ENCODE results near the gene LENG1. TPM values are rescaled to one million over a fixed set of nuclear protein-coding genes. Genes with fewer than 3 reads are reported as not detected.
A peak's percentile ranks its signal among the peaks of the same experiment; 100 is the strongest.

LENG1 gene
- total and polyA plus RNA-seq, 9 of the 15 experiments (the other 6 are each of a cell fraction or from before 2014, with no cell fraction given) = 0.30 to 10.5 (median 4.7) TPM

DNA sequence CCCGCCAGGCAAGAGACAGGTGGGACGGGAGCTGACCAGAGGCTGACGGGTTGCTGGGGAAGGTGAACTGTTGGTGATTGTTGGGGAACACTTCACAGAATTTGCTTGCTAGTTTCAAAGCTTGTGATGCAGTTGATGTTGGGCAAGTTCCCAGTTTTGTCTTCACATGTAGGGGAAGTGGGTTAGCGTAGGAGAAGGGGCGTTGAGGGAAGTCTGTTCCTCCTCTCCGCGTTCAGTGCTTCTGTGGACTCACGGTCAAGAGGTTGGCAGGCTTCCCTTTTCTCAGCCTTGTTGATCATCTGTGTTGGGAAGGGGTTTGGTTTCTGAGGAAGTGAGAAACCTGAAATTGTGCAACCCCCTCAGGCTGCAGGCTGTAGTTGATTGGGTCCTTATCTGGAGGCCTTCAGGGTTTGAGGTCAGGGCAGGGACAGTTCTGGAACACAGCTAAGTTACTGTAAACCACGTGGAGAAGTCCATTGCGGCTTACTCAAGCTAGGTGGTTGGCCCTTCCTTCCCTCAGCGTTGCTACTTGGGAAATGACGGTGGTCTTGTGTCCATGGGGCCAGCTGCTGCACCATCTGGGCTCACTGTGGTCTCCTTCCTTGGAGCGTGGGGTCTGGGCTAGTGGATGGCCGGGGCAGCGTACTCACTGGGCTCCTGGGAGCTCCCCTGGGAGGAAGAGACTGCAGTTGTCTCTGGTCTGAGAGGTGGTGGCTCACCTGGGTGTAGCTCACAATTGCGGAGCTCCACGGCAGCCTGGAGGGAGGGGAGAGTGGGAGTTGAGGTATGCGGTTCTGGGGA is 48.7 kb upstream of the LENG1 start (continued):
- no peak for TF ChIP-seq BDP1 (IDR thresholded peaks at IDR 0.05; ENCODE audit: insufficient read depth, insufficient read length)
- TF ChIP-seq HDGF (IDR thresholded peaks at IDR 0.05) = no peak; the same call in none of the 2 replicates
- peak in 1 of 3 experiments; percentile 8 for TF ChIP-seq YY1 (IDR thresholded peaks at IDR 0.05; ENCODE audit: borderline replicate concordance in 1 of 3, control insufficient read depth in 1 of 3, extremely low read depth in 1 of 3, insufficient read depth in 3 of 3, insufficient read length in 1 of 3, insufficient replicate concordance in 2 of 3, low read depth in 1 of 3, low read length in 2 of 3)
- TF ChIP-seq NFYB (IDR thresholded peaks at IDR 0.05; ENCODE audit: extremely low read depth, insufficient read length) = no peak
- TF ChIP-seq, protein P1, sequence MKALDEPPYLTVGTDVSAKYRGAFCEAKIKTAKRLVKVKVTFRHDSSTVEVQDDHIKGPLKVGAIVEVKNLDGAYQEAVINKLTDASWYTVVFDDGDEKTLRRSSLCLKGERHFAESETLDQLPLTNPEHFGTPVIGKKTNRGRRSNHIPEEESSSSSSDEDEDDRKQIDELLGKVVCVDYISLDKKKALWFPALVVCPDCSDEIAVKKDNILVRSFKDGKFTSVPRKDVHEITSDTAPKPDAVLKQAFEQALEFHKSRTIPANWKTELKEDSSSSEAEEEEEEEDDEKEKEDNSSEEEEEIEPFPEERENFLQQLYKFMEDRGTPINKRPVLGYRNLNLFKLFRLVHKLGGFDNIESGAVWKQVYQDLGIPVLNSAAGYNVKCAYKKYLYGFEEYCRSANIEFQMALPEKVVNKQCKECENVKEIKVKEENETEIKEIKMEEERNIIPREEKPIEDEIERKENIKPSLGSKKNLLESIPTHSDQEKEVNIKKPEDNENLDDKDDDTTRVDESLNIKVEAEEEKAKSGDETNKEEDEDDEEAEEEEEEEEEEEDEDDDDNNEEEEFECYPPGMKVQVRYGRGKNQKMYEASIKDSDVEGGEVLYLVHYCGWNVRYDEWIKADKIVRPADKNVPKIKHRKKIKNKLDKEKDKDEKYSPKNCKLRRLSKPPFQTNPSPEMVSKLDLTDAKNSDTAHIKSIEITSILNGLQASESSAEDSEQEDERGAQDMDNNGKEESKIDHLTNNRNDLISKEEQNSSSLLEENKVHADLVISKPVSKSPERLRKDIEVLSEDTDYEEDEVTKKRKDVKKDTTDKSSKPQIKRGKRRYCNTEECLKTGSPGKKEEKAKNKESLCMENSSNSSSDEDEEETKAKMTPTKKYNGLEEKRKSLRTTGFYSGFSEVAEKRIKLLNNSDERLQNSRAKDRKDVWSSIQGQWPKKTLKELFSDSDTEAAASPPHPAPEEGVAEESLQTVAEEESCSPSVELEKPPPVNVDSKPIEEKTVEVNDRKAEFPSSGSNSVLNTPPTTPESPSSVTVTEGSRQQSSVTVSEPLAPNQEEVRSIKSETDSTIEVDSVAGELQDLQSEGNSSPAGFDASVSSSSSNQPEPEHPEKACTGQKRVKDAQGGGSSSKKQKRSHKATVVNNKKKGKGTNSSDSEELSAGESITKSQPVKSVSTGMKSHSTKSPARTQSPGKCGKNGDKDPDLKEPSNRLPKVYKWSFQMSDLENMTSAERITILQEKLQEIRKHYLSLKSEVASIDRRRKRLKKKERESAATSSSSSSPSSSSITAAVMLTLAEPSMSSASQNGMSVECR (CRISPR knock-in tag; IDR thresholded peaks at IDR 0.05) = peak; percentile 74
- no peak for TF ChIP-seq RBM25 (IDR thresholded peaks at IDR 0.05; ENCODE audit: low read depth, low read length, severe bottlenecking)
- TF ChIP-seq POLR2AphosphoS5 (IDR thresholded peaks at IDR 0.05; ENCODE audit: control insufficient read depth, insufficient read depth, low read depth, low read length) = peak; percentile 94
- TF ChIP-seq ZNF282 (CRISPR knock-in tag; IDR thresholded peaks at IDR 0.05) = no peak
- 0 out of 2 replicates have a peak, but pooled peaks have one; percentile 63 for TF ChIP-seq GATAD2B (IDR thresholded peaks at IDR 0.05; ENCODE audit: borderline replicate concordance)
- TF ChIP-seq MTA2 (IDR thresholded peaks at IDR 0.05; ENCODE audit: low read depth) = peak; percentile 79
- peak; percentile 97 to 98 for TF ChIP-seq FOXK2 (conservative IDR thresholded peaks at IDR 0.05 in 1 of 2, IDR thresholded peaks at IDR 0.05 in 1 of 2; ENCODE audit: low read depth in 2 of 2)
- TF ChIP-seq, protein P2, sequence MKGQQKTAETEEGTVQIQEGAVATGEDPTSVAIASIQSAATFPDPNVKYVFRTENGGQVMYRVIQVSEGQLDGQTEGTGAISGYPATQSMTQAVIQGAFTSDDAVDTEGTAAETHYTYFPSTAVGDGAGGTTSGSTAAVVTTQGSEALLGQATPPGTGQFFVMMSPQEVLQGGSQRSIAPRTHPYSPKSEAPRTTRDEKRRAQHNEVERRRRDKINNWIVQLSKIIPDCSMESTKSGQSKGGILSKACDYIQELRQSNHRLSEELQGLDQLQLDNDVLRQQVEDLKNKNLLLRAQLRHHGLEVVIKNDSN (CRISPR knock-in tag; IDR thresholded peaks at IDR 0.05) = peak; percentile 93
- TF ChIP-seq SMARCE1 (IDR thresholded peaks at IDR 0.05) = peak; percentile 91; the same call in 1 of the 2 replicates
- TF ChIP-seq ZZZ3 (IDR thresholded peaks at IDR 0.05) = no peak
- no peak for TF ChIP-seq TCF7 (IDR thresholded peaks at IDR 0.05; ENCODE audit: borderline replicate concordance)
- TF ChIP-seq ZNF584 (CRISPR knock-in tag; IDR thresholded peaks at IDR 0.05; ENCODE audit: low read depth) = peak; percentile 17; the same call in 1 of the 2 replicates
- TF ChIP-seq ADNP (tag; IDR thresholded peaks at IDR 0.05) = no peak
- TF ChIP-seq MYNN (IDR thresholded peaks at IDR 0.05) = peak; percentile 82; the same call in 1 of the 2 replicates
- TF ChIP-seq MYNN (CRISPR knock-in tag; IDR thresholded peaks at IDR 0.05) = no peak
- peak; percentile 59; the same call in 1 of the 2 replicates for TF ChIP-seq ZNF764 (CRISPR knock-in tag; IDR thresholded peaks at IDR 0.05; ENCODE audit: low read depth)
- TF ChIP-seq, protein P3, sequence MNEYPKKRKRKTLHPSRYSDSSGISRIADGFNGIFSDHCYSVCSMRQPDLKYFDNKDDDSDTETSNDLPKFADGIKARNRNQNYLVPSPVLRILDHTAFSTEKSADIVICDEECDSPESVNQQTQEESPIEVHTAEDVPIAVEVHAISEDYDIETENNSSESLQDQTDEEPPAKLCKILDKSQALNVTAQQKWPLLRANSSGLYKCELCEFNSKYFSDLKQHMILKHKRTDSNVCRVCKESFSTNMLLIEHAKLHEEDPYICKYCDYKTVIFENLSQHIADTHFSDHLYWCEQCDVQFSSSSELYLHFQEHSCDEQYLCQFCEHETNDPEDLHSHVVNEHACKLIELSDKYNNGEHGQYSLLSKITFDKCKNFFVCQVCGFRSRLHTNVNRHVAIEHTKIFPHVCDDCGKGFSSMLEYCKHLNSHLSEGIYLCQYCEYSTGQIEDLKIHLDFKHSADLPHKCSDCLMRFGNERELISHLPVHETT (CRISPR knock-in tag; conservative IDR thresholded peaks at IDR 0.05 in 1 of 2, IDR thresholded peaks at IDR 0.05 in 1 of 2) = peak in 1 of 2 experiments; percentile 83; a peak in 2 of 4 replicates

Measured in K562 (cell line).